HG02798 (cell line): Measurements from ENCODE around the gene AKTIP.
"Not testable (repeated sequence)": the region's sequence is repeated elsewhere in the genome, so short reads cannot be mapped to it uniquely, and the experiment has no call there.

Experiments used
- ATAC-seq: cut with Tn5 transposase; IDR thresholded peaks from one replicate; pipeline ENCODE4 v1.9.1; 2021; ENCODE audit warnings: mild to moderate bottlenecking; ENCODE audit not compliant: unreplicated experiment, poor library complexity

The AKTIP gene

GRCh38 chr16:53517851-53518250 lies 14.8 kb upstream of the AKTIP start:
- ATAC-seq: no peak

- no peak for ATAC-seq
These were observed 12.8 kb upstream of the AKTIP start for GRCh38 chr16:53515811-53516210.

- no peak for ATAC-seq
These were observed 12.2 kb upstream of the AKTIP start for GRCh38 chr16:53515259-53515658.

- not testable (repeated sequence) for ATAC-seq
These were observed 9.8 kb upstream of the AKTIP start for GRCh38 chr16:53512795-53513194.

- ATAC-seq: no peak
These were observed 8.6 kb upstream of the AKTIP start for GRCh38 chr16:53511403-53512280.

- no peak for ATAC-seq
These were observed 8.0 kb upstream of the AKTIP start for GRCh38 chr16:53511084-53511402.

GRCh38 chr16:53510704-53511070 lies 7.7 kb upstream of the AKTIP start:
- ATAC-seq: peak; percentile 15

- peak; percentile 70 for ATAC-seq
These were observed 7.1 kb upstream of the AKTIP start for GRCh38 chr16:53509906-53510703.

- ATAC-seq: no peak
These were observed 4.6 kb upstream of the AKTIP start for GRCh38 chr16:53507464-53508179.

- ATAC-seq: no peak
These were observed 3.2 kb upstream of the AKTIP start for GRCh38 chr16:53506254-53506653.

GRCh38 chr16:53504665-53505064 lies 1.7 kb upstream of the AKTIP start:
- ATAC-seq: no peak

- ATAC-seq: no peak
These were observed 1.1 kb upstream of the AKTIP start for GRCh38 chr16:53503991-53504663.

- ATAC-seq: peak; percentile 96
These were observed 388 bp upstream of the AKTIP start for GRCh38 chr16:53503270-53503923.

GRCh38 chr16:53501216-53501859 lies 1.7 kb downstream of the AKTIP start:
- ATAC-seq: no peak

- ATAC-seq: no peak
These were observed 4.0 kb downstream of the AKTIP start for GRCh38 chr16:53498984-53499383.

- no peak for ATAC-seq
These were observed 7.7 kb downstream of the AKTIP start for GRCh38 chr16:53495325-53495724.

- ATAC-seq: no peak
These were observed 8.4 kb downstream of the AKTIP start for GRCh38 chr16:53494636-53495035.

- ATAC-seq: no peak
These were observed 10.5 kb downstream of the AKTIP start for GRCh38 chr16:53492503-53492902.

- ATAC-seq: no peak
These were observed 13.3 kb downstream of the AKTIP start for GRCh38 chr16:53489755-53490154.
